ENCODE data around the gene LDLRAP1.
A peak's percentile ranks its signal among the peaks of the same experiment; 100 is the strongest.

DNA sequence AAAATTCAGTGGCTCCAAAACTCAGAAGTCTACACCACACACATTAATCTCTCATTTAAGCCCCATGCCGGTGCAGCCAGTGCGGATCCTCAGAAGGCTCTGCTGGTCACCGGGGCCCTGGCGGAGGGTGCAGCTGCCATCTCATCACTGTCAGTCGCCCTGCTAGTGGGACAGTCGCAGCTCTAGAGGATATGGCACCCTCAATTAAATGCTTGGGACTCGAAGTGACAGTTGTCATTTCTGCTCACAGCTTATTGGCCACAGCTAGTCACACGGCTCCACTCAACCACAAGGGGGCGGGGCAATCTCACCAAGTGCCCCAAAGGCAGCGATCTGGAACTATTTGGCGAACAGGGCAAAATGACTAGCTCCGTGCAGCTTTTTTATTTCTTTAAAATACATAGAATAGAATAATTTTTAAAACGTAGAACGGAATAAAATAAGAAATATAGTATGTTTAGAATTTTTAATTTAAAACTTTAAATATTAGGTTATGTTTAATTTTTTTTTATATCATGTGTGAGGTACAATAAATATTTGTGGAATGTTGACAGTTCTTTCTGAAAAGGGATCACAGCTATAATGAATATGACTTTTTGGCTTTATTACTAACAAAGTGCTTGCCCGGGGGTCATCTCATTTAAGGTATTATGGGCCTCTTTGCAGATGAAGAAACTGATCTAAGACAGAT, 65.2 kb downstream of the LDLRAP1 start:
- TF ChIP-seq, protein P1, sequence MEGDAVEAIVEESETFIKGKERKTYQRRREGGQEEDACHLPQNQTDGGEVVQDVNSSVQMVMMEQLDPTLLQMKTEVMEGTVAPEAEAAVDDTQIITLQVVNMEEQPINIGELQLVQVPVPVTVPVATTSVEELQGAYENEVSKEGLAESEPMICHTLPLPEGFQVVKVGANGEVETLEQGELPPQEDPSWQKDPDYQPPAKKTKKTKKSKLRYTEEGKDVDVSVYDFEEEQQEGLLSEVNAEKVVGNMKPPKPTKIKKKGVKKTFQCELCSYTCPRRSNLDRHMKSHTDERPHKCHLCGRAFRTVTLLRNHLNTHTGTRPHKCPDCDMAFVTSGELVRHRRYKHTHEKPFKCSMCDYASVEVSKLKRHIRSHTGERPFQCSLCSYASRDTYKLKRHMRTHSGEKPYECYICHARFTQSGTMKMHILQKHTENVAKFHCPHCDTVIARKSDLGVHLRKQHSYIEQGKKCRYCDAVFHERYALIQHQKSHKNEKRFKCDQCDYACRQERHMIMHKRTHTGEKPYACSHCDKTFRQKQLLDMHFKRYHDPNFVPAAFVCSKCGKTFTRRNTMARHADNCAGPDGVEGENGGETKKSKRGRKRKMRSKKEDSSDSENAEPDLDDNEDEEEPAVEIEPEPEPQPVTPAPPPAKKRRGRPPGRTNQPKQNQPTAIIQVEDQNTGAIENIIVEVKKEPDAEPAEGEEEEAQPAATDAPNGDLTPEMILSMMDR (conservative IDR thresholded peaks at IDR 0.05 in 1 of 2, IDR thresholded peaks at IDR 0.05 in 1 of 2; ENCODE audit: low read depth in 1 of 2, low read length in 2 of 2): peak; percentile 69 to 70
- no peak for TF ChIP-seq EZH2 (IDR thresholded peaks at IDR 0.05; ENCODE audit: low read length, missing control alignments)

All from fibroblast of lung (primary cell).